Stomach smooth muscle (tissue), 2 donors: ENCODE data around the gene SERTAD2.

ENCODE experiments used
- H3K27ac ChIP-seq: one replicate; pipeline ENCODE4 v1.7.0; 2013; ENCODE audit warnings: mild to moderate bottlenecking, low read length, inconsistent platforms
- H3K27me3 ChIP-seq, 2 donors: one replicate each; pipeline ENCODE4 v1.7.0; 2013; ENCODE audit warnings: low read length in 2 of 2; ENCODE audit not compliant: insufficient read depth in 2 of 2, control insufficient read depth in 1 of 2
- H3K36me3 ChIP-seq, 2 donors: one replicate each; pipeline ENCODE4 v1.7.0; 2013; ENCODE audit warnings: low read length in 2 of 2; ENCODE audit not compliant: control insufficient read depth in 2 of 2, insufficient read depth in 2 of 2
- H3K4me1 ChIP-seq: one replicate; pipeline ENCODE4 v1.7.0; 2013; ENCODE audit warnings: low read length; ENCODE audit not compliant: control insufficient read depth, insufficient read depth
- H3K4me3 ChIP-seq, 2 donors: one replicate each; pipeline ENCODE4 v1.7.0; 2013; ENCODE audit warnings: low read length in 2 of 2
- H3K9ac ChIP-seq, 2 donors: one replicate each; pipeline ENCODE4 v1.7.0; 2013; ENCODE audit warnings: low read length in 2 of 2, mild to moderate bottlenecking in 1 of 2
- H3K9me3 ChIP-seq, 2 donors: one replicate each; pipeline ENCODE4 v1.7.0; 2013; ENCODE audit warnings: low read length in 2 of 2; ENCODE audit not compliant: control insufficient read depth in 2 of 2
- donor health status: healthy.
- donor health status: Pancreatic carcinoma.

SERTAD2 gene

DNA sequence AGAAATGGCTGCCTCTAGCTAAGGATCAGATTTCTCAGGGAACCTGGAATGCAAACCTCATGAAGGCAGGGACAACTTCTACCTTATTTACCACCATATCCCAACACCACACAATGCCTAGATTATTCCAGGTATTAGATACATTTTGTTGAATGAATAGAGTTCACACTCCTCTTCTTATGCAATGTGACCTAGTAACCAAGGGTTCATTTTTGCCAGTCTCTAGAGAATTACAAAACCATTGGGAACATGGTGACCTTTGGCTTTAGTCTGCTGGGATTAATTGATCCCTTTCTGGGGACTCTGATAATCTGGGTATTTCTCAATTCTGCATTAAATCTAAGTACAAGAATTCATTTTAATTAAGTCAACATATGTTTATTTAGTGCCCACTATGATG, 35.2 kb upstream of the SERTAD2 start:
- no peaks in the 10 kb centered on the region for H3K36me3 ChIP-seq
- H3K9me3 ChIP-seq: peaks cover 0 to 3% of the 10 kb centered on the region in 2 donors
- no peak overlapping the region for H3K4me3 ChIP-seq
- H3K27ac ChIP-seq: no peak overlapping the region
- H3K9ac ChIP-seq: no peak overlapping the region
- H3K4me1 ChIP-seq: no peaks in the 10 kb centered on the region
- no peaks in the 10 kb centered on the region for H3K27me3 ChIP-seq

GRCh38 chr2:64686283-64686956, 32.7 kb upstream of the SERTAD2 start:
- H3K9ac ChIP-seq: no peak overlapping the region
- H3K4me1 ChIP-seq: no peaks in the 10 kb centered on the region
- no peaks in the 10 kb centered on the region for H3K36me3 ChIP-seq
- no peaks in the 10 kb centered on the region for H3K27me3 ChIP-seq
- no peak overlapping the region for H3K27ac ChIP-seq
- no peaks in the 10 kb centered on the region for H3K9me3 ChIP-seq
- no peak overlapping the region for H3K4me3 ChIP-seq

DNA sequence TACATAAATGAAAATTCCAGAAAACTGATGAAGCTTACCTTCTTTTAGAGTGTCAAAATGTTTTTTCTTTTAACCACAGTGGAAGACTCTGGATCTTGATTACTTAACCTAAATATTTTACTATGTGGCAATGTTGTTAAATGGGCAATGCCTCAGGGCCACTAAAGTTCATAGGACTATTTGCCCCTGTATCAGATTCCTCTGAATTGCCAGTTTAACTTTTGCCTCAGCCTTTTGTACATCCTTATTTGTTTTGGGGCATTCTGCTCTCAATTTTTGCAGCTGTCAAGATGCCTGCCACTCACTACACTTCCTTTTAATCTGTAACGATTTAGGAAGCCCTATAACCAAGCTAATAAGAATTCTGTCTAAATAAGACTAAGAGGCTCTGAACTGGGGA, 31.7 kb upstream of the SERTAD2 start:
- H3K4me1 ChIP-seq: no peaks in the 10 kb centered on the region
- no peaks in the 10 kb centered on the region for H3K9me3 ChIP-seq
- H3K27me3 ChIP-seq: no peaks in the 10 kb centered on the region
- no peaks in the 10 kb centered on the region for H3K36me3 ChIP-seq
- no peak overlapping the region for H3K4me3 ChIP-seq
- H3K9ac ChIP-seq: no peak overlapping the region
- H3K27ac ChIP-seq: no peak overlapping the region

DNA sequence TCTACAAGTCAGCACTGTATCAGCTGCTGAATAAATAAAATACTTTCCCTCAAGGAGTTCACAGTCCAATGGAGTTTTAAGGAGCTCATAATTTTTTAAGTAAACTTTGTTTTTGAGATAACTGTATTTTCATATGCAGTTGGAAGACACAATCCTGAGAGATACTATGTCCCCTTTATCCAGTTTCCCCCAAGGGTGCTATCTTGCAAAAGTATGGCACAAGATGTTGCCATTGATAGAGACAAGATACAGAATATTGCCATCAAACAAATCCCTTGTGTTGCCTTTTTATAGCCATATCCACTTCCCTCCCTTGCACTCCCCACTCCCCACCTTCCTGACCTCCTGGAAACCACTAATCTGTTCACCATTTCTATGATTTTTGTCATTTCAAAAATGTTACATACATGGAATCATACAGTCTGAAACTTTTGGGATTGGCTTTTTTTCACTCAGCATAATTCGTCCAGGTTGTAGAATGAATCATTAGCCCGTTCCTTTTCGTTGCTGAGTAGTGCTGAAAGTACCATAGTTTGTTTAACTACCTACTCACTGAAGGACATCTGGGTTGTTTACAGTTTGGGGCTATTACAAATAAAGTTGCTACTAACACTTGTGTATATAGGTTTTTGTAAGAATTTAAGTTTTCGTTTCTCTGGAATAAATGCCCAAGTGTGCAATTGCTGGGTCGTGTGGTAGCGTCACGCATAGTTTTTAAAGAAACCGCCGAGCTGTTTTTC, 30.2 kb upstream of the SERTAD2 start:
- Histone ChIP-seq H3K4me1 (no peaks in the 10 kb centered on the region), H3K27ac (no peak overlapping the region), H3K36me3 (no peaks in the 10 kb centered on the region), H3K9ac (no peak overlapping the region), H3K9me3 (no peaks in the 10 kb centered on the region), H3K4me3 (no peak overlapping the region), H3K27me3 (no peaks in the 10 kb centered on the region)

DNA sequence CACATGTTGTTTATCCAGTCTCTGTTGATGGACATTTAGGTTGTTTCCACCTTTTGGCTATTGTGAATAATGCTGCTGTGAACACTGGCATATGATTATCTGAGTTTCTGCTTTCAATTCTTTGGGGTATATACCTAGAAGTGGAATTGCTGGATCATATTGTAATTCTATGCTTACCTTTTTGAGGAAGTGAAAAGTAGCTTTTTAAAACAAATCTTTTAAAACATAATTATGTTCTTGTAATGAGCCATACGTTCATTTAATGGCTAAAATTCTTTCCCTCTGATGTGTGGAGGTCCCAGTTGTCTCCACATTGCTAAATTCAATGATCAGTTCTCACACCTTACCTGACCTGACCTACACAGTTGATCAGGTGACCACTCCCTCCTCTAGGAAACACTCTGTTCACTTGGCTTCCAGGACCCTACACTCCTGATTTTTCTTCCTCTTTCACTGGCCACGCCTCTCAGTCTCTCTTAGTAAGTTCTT, 27.8 kb upstream of the SERTAD2 start:
- Histone ChIP-seq H3K9me3 (no peaks in the 10 kb centered on the region), H3K27me3 (no peaks in the 10 kb centered on the region), H3K4me1 (no peaks in the 10 kb centered on the region), H3K9ac (no peak overlapping the region), H3K36me3 (no peaks in the 10 kb centered on the region), H3K4me3 (no peak overlapping the region), H3K27ac (no peak overlapping the region)

- H3K4me3 ChIP-seq: no peak overlapping the region
- no peak overlapping the region for H3K9ac ChIP-seq
- H3K4me1 ChIP-seq: no peaks in the 10 kb centered on the region
- no peak overlapping the region for H3K27ac ChIP-seq
- H3K27me3 ChIP-seq: no peaks in the 10 kb centered on the region
- no peaks in the 10 kb centered on the region for H3K36me3 ChIP-seq
- no peaks in the 10 kb centered on the region for H3K9me3 ChIP-seq
Observed at GRCh38 chr2:64679673-64680425, 26.1 kb upstream of the SERTAD2 start.

DNA sequence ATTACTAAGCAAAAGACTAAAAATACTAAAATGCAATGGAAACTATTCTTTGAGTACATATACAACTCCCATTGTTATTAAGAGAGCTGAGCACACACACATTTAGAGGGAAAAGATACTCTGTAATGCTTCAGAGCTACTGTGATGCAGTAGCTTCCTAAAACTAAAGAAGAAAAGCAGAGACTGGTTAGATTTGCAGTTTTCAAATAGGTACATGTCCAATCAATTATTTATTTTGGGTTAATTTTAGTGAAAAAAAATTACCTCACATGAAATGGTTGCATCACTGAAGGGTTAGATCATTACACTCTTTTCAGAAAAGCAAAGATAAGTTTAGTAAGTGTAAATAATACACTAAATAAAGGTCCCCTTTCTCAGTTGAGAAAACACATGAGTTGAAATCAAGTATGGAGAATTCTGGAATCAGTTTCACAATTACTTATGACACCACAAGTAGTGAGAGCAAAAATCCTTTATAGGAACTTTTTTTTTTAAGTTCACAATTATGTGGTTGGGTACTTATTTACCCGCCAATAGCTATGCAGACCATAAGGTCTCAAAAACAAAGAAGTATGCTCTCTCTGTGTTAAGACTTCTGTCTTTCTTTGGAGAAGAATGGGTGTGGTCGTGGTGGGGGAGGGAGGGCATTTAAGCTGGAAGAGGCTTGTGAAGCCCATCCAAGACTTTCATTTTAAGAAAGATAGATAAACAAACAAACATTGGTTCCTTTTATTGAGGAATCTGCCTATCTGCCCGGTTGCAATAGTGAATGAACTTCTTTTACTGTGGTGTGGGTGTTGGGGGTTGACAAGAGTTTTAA, 25.3 kb upstream of the SERTAD2 start:
- Histone ChIP-seq H3K4me1 (no peaks in the 10 kb centered on the region), H3K9ac (no peak overlapping the region), H3K27me3 (no peaks in the 10 kb centered on the region), H3K36me3 (no peaks in the 10 kb centered on the region), H3K4me3 (no peak overlapping the region), H3K27ac (no peak overlapping the region), H3K9me3 (no peaks in the 10 kb centered on the region)

- Histone ChIP-seq H3K4me3 (no peak overlapping the region), H3K4me1 (no peaks in the 10 kb centered on the region), H3K27ac (no peak overlapping the region), H3K9ac (no peak overlapping the region), H3K36me3 (no peaks in the 10 kb centered on the region), H3K27me3 (no peaks in the 10 kb centered on the region), H3K9me3 (no peaks in the 10 kb centered on the region)
Observed at GRCh38 chr2:64677530-64677929, 23.8 kb upstream of the SERTAD2 start.

DNA sequence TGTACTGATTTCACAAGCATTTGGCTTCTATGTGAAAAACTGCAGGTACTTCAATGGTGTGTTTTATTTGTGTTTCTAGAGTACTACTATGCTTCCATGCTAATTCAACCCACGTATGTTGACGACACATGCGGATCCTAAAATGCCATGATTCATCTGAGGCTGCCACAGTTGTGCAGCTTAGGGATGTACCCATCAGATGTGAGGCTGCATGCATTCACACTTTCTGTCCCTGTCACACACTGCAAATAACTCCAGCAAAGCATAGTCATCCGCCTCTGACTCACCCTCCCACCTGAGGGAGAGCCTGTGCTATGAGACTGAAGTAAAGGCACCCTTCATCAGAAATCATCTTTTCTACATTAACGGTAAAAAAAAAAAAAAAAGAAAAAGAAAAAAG, 22.1 kb upstream of the SERTAD2 start:
- no peaks in the 10 kb centered on the region for H3K27me3 ChIP-seq

DNA sequence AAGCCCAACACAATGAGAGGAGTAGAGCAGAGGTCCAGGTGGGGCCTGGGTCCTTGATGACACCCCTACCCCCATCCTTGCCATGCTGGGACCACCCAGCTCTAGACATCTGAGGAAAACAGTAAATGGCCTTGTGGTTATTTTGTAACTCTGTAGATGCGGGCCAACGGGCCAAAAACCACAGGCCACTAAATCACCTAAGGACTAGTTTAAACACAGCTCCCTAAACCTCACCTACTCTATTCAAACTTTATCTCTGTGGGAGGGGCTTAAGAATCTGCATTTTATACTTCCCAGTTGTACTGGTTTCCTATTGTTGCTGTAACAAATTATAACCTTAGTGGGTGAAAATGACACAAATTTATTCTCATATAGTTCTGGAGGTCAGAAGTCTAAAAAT, 19.0 kb upstream of the SERTAD2 start:
- Histone ChIP-seq H3K9ac (no peak overlapping the region), H3K27me3 (no peaks in the 10 kb centered on the region), H3K9me3 (no peaks in the 10 kb centered on the region), H3K4me3 (no peak overlapping the region), H3K4me1 (no peaks in the 10 kb centered on the region), H3K36me3 (no peaks in the 10 kb centered on the region), H3K27ac (no peak overlapping the region)

More for the DNA sequence above, 22.1 kb upstream of the SERTAD2 start:
- Histone ChIP-seq H3K4me3 (no peak overlapping the region), H3K36me3 (no peaks in the 10 kb centered on the region), H3K4me1 (no peaks in the 10 kb centered on the region), H3K9ac (no peak overlapping the region), H3K9me3 (no peaks in the 10 kb centered on the region), H3K27ac (no peak overlapping the region)
